T-helper 1 cell (primary cell): ENCODE data around the gene FCN1.

Experiments used
- DNase-seq, 5 donors: peaks; one replicate each; pipeline ENCODE4 v3.0.0-alpha.2; 2012 to 2020

FCN1 gene

GRCh38 chr9:134951461-134951860 lies 33.7 kb upstream of the FCN1 start:
- DNase-seq = no peak

- DNase-seq = peak in 1 of 5 donors; percentile 2
Observed at GRCh38 chr9:134950386-134951210, 32.9 kb upstream of the FCN1 start.

- peak in 1 of 5 donors; percentile 2 for DNase-seq
Observed at GRCh38 chr9:134949681-134950385, 32.1 kb upstream of the FCN1 start.

GRCh38 chr9:134948149-134948548 lies 30.4 kb upstream of the FCN1 start:
- DNase-seq = no peak

GRCh38 chr9:134947265-134947955 lies 29.7 kb upstream of the FCN1 start:
- DNase-seq = no peak

- no peak for DNase-seq
Observed at GRCh38 chr9:134946663-134947062, 29.0 kb upstream of the FCN1 start.

- no peak for DNase-seq
Observed at GRCh38 chr9:134945509-134946275, 28.0 kb upstream of the FCN1 start.

GRCh38 chr9:134944916-134945315 lies 27.2 kb upstream of the FCN1 start:
- no peak for DNase-seq

- DNase-seq = no peak
Observed at GRCh38 chr9:134944351-134944802, 26.7 kb upstream of the FCN1 start.

GRCh38 chr9:134943836-134944235 lies 26.1 kb upstream of the FCN1 start:
- no peak for DNase-seq

GRCh38 chr9:134943411-134943810 lies 25.7 kb upstream of the FCN1 start:
- DNase-seq = no peak

GRCh38 chr9:134942788-134943184 lies 25.1 kb upstream of the FCN1 start:
- no peak for DNase-seq

- DNase-seq = no peak
Observed at GRCh38 chr9:134942011-134942787, 24.5 kb upstream of the FCN1 start.

GRCh38 chr9:134940236-134941208 lies 22.8 kb upstream of the FCN1 start:
- DNase-seq = no peak

- no peak for DNase-seq
Observed at GRCh38 chr9:134939836-134940235, 22.1 kb upstream of the FCN1 start.

- no peak for DNase-seq
Observed at GRCh38 chr9:134939080-134939733, 21.5 kb upstream of the FCN1 start.

- DNase-seq = no peak
Observed at GRCh38 chr9:134938346-134939079, 20.8 kb upstream of the FCN1 start.

GRCh38 chr9:134937566-134938345 lies 20.0 kb upstream of the FCN1 start:
- no peak for DNase-seq

- DNase-seq = no peak
Observed at GRCh38 chr9:134937164-134937555, 19.4 kb upstream of the FCN1 start.
